Measurements from ENCODE around the gene DIAPH2.

DNA sequence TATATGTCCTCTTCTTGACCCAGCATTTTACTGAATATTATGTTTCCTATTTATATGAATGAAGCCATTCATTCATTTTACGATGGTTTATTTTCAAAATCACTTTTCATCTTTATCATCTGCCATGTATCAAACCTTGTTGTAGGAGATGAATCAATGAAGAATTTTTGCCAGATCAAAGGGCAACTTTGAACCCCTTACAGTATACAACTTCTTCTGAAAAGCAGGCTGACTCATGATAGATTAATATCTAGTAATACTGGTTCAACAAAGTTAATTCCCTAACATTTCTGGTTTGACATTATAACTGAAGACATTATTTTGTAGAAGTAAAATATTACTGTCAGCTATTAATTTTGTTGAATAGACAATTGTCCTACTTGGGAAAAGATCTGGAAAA, 425.1 kb downstream of the DIAPH2 start:
- no peak for TF ChIP-seq EZH2 (IDR thresholded peaks at IDR 0.05; ENCODE audit: borderline replicate concordance, low read depth, low read length, poor library complexity, severe bottlenecking)
- no peak for TF ChIP-seq CTCF (conservative IDR thresholded peaks at IDR 0.05; ENCODE audit: low read depth, low read length)
